ENCODE results near the gene CDH23.

CDH23 gene

DNA sequence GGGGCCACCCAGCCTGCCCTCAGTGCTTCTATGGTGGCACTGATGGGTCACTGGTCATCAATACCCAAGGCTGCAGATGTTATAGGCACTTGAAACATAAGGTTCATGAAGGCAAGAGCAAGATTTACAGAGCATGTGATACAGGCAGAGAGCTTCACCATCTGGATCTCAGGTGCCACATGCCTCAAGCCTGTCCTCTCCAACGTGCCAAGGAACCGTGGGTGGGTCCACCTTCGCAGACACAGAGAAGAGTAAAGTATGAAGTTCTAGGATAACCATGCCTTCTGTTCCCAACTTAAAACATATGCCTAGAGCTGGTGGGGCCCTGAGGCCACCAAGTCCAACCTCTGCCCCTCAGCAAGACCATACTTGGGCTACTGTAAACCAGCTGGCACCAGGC, 26.7 kb upstream of the CDH23 start:
- no peak for FAIRE-seq

DNA sequence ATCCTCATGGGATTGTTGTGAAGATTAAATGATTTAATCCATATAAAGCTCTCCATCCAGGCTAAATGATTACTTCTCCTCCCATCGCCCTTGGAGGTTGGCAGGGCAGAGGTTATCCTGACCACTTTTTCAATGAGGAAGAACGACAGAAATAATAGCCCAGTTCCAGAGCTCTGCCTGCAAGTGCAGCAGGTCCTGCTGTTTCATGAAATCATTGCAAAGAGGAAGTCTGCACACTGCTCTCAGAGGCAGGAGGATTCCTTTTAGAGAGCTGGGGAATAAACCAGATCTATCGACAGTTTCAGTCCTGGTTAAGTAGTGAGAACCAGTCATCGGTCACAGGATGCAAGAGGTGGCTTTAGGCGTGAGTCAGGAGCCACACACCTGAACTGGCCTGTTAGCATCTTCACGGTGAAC, 25.0 kb upstream of the CDH23 start:
- no peak for FAIRE-seq

DNA sequence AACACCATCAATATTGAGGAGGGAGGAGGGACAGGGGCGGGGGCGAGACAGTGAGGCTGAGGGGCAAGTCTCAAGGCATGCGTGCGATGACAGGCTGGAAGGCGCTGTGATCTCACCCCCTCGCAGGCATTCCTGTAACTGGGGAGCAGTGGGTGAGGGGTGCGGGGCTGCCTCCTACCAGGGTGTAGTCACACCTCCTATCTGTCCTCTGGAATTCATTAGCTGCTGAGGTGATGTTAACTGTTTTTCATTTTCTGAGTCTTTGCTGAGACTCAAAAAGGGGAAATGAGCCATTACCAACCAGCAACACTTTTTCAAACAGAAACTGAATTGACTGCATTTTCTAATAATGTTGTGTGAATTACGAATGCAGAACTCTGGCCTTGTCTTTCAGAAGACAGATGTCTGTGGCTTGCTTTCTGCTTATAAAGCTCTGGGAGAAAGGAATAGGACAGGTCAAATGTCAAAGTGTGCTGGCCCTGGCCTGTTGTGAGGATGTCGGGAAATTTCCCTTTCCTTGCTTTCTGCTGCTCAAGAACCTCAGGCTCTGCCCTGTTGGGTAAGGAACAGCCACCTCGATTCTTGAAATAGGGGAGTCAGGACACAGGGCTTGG, 23.7 kb upstream of the CDH23 start:
- no peak for FAIRE-seq

DNA sequence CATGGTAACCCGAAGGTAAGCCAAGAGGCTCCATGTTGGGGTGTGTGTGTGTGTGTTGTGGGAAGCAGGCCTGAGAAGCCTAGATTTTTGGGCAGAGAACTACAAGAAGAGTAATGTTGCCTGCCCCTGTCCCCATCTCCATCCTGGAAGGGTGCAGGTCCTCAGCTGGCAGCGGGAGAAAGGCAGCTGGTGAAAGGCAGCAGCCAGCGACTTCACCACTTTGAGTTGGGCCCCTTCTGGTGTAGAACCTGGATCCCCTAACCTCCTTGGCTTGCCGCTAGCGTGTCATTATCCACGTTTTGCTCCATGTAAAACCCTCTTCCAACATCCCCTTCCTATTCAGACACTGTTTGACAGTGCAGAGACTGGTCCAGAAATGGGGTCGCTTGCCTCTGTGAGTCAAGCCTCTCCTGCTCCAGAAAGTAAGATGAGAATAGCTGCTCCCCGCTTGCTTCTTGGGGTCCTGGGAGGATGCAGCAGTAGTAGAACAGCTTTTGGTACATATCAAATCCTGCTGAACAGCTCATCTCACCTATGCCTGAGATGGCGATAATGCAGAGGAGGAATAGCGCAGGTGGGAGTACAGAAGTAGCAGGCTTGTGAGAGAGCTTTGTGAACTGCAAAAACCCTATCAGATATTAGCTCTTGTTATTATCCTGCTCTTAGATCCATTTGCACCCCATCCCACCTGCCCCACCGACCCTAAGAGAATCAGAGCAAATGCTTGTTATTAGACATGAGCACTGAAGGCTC, 22.1 kb upstream of the CDH23 start:
- no peak for FAIRE-seq

DNA sequence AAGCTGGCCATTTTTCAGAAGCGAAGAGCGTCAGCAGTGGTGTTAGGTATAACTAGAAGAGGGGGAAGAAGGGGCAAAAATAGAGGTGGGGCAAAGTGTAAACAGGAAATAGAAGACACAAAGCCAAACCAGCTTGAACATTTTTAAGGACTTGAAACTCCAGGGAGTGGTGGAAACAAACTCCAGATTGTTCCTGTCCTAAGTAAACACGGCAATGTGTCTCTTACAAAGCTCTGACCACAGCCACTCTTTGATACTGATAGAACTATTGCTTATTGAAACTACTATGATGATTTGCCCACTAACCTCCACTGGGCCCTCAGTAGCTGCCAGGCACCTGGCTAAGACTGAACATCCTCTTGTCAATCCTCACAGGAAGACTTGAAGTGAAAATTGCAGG, 20.8 kb upstream of the CDH23 start:
- no peak for FAIRE-seq

DNA sequence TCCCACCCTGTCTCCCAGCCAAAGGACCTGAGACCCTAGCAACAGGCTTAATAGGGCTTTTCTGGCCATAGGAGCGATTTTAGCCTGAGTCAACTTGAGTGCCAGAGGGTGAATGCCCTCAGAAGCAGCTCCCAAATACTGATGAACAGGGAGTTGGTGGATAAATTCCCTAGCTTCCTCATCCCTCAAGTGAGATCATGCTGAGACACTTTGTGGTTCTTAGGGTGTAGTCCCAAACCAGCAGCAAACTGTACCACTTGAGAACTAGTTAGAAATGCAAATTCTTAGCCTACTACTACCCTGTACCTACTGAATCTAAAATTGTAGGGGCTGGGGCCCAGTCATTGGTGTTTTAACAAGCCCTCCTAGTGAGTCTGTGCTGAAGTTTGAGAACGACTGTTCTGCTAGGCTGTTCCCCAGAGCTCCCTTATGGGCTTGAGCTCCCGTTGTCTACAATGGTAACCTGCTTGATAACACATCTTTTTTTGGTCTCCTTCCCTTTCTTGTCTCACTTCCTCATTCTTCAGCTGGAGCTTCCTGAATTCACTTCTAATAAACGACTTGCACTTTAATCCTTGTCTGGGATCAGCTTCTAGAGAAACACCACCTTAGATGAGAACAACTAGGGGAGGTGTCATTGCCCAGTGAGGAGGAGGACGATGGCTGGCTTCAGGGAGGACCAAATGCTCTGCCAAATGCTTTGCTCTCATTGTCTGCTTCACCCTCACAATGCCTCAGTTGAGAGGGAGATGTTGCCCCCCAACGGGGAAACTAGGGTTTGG, 18.2 kb upstream of the CDH23 start:
- no peak for FAIRE-seq

DNA sequence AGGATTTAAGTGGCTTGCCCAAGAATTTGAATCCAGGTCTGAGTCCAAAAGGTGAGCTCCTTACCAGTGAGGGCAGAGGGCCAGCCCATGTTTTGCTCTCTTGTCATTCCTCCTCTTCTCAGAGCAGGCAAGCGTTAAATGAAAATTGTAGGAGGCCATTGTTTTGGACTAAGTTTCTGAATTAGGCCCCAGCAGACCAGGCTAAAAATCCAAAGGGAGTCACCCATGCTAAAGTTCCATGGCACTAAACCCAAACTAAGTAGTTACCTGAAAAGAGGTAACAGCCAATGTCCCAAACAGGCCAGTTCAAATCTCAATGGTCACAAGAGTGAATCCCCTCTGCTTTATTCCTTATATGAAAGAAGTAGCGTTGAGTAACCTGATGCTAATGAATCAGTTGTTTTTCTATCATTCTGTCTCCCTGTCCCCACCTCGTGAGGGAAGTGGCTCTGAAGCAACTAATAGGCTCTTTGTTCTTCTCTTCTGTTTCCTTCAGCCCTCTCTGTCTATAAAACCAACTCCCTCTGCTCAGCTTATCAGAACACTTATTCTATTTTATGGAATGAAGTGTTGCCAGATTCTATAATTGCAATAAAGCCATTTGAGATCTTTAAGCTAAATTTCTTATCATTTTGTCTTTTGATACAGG, 17.5 kb upstream of the CDH23 start:
- no peak for FAIRE-seq

DNA sequence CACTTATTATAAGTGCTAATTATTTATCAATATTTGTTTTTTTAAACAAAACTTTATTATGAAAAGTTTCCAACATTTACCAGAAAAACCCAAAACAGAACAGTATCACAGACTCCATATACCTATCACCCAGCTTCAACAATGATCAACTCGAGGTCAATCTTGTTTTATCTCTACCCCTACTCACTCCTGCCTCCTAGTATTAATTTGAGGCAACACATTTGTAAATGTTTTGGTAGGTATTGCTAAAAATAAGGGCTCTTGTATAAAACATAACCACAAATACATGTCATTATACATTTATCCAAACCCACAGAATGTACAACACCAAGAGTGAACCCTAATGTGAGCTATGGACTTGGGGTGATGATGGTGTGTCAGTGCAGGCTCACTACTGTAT, 15.9 kb upstream of the CDH23 start:
- no peak for FAIRE-seq

DNA sequence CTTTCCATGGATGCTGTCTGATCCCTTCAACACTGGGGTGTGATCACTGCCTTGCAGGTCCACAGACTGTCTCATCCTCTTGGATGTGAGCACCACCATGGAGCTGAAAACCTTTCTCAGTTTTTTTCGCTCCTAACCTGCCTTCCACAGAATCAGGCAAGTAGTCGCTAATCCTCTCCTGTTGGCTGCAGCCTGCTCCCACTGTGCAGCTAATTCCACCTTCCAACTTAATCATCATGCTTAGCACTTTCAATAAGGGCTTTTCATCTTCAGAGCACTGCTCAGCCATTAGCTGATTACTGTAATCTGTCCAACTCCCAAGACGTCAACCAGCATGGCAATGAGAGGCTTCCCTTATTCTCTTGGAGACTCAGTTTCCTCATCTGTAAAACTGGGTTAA, 15.1 kb upstream of the CDH23 start:
- FAIRE-seq, result no peak

DNA sequence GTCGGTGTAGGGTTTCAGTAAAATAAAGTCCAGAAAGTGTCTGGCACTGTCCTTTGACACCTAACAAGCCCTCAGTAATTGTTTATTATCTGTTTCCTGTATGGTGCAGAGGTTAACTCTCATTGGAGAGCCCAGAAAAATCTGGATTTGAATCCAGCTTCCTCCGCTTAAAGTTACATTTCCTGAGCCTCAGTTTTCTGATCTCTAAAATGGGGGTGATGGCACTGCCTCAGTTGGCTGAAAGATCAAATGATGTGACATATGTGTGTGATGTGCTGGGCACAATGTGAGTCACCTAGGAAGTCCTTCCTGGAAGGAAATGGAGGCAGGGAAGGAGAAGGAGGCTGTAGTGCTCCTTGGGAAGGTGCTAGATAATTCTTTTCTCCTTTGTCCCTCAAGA, 14.7 kb upstream of the CDH23 start:
- FAIRE-seq, result no peak

DNA sequence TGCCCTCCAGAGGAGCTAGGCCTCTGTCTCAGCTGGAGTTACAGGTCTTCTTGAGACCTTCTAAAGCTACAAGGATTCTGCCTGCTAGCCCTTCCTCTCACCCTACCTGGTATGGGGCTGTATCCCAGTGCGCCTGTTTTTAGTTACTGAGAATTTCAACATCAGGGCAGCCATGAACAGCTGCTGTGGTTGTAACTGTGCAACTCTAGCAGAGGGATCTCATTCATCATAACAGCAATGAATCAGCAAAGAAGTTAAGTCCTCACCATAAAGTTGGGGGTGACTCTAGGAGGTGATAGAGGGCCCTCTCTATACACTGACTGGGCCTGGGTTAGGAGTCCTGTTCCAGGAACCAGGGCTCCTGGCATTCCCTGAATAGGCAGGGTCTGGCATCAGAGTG, 14.0 kb upstream of the CDH23 start:
- FAIRE-seq, result no peak

DNA sequence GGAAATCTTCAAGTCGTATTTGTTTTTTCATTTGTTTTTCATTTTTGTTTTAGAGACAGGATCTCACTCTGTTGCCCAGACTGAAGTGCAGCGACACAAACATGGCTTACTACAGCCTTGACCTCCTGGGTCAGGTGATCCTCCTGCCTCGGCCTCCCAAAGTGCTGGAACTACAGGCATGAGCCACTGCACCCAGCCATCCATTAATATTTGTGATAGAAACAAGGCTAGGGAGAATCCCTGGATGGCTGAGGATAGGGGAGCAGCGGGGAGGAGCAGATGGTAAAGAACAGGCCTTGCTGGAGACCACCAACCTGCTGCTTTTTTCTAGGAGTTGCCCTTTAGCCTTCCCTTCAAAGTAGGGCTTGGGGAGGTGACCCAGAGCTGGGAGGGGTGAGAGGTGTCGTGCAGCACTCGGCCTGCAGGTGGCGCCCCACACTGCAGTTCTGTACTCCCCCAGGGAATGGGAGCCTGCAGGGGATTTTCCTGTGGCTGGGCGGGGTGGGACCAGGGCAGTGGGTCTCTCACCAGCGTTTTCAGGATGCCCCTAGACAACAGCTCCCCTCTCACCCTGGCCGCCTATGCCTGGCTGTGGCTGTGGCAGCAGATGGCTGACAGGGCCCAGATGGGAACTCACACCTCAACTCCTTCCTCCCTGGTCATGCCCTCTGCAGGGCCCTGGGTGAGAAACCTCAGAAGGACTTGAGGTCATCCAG, 12.6 kb upstream of the CDH23 start:
- FAIRE-seq, result no peak

DNA sequence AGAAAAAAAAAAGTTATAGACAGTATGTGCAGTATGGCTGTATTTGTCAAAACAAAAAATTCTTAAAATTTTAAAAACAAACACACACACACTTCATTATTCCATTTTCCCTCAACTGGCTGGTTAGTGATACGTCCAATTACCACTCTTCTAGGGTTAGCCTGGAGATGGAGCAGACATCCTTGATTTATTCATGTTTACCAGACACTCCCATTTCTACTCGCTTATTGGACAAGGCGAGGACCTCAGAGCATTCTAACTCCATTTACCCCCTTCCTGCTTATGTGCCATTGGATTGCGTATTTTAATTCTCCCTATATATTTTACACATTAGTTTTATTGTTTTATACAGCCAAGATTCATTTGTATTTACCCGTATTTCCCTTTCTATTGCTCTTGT, 8.5 kb upstream of the CDH23 start:
- no peak for FAIRE-seq

DNA sequence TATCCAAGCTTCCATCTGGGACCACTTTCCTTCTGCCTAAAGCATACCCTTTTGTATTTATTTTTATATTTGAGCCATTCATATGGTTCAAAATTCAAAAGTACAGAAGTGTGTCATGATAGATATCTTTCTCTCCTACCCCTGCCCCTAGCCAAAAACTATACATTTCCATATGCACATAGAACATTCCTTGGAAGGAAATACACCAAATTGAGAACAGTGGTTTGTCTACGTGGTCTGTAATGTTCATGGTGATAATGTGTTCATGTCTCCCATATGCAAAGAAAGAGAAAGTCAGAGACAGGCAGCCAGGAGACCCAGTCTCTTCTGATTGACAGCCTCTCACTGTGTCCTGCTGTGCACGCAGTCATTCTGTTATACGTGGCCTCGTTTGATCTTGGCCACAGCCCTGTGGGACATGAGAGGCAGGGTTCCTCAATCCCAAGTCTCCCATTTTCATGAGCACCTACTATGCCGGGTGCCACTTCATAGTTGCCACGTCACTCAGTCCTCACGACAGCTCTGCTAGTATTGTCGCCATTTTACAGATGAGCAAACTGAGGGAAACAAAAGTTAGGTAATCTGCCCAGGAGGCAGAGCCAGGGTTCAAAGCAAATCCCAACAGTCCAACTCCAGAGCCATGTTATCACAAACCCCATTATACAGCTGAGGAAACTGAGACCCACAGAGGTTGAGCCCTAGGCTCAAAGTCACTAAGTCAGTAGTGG, 8.0 kb upstream of the CDH23 start:
- no peak for FAIRE-seq

DNA sequence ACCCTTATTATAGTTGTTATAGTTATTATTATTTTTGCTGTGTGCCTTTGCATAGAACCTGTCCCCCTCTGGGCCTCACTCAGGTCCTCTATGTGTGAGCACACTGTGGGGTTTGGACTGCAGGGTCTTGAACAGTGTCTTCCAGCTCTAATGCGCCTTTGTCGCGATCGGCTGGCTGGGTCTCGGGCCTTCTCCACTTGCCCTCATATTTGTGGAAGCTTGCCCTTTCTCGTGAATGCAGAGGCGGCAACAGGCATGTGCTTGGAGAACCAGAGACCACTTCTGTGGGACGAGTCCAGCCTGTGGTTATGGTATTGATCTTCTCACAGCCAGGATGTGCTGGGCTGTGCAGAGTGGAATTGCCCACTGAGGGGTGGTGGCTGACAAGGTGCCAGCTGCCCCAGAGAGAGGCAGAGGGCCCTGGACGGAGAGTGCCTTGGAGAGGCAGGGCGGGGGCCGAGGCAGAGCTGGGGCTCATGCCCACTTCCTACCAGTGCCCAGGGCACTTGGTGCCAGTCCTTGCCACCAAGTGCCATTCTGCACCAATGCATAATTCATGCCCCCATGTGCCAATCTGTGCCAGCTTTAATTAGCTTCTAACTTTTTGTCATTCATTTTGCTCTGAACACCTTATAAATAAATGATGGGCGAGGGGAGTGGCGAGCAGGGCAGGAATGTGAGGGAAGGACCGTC, 6.8 kb upstream of the CDH23 start:
- no peak for FAIRE-seq

DNA sequence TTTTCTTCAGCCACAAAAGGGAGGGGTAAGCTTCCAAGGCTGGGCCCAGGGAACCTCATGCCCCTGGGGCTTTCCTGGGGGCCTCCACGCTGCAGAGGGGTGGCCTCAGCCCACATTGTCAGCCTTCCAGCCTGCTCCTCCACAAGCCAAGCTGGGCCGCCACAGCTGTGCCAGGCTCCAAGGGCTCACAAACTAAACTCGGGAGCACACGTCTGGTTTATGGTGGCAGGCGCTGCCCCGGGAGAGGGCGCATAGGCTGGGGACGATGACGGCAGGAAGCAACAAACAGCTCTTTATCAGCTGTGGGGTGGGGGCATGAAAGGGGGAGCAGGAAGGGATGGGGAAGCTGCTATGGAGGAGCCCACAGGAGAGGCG, 6.3 kb upstream of the CDH23 start:
- no peak for FAIRE-seq

DNA sequence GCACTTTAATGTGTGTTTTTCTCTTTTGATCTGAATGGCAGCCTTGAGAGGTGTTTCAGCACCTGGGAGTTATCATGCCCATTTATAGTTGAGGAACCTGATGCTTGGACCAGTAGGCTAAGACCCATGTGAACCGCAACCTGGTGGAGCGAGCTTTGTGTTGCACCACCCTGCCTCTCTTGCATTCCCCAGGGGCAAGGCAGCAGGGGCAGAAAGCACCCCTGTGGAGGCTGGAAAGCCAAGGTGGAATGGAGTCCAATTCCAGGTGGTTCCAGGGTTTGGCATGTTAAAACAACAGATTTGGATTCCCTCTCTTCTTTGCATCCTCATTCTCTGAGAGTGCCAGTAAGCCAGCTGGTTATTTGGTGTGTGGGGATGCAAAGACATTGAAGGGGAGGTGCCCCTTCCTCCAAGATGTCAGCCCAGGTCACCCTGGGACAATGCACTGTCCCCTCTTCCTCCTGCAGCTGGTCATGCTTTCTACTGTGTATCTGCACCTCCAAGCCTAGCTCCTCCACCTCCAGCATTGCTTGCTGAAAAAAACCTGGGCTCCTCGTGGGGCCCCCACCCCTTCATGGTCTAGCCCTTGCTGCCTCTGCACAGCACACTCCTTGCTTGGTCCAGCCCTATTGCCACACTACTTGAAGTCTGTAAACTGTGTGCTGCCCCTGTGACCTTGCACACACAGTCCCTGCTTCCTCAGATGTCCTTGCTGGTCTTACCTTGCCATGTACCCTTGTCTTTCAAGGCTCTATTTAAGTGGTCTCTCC, 5.6 kb upstream of the CDH23 start:
- FAIRE-seq, result no peak

DNA sequence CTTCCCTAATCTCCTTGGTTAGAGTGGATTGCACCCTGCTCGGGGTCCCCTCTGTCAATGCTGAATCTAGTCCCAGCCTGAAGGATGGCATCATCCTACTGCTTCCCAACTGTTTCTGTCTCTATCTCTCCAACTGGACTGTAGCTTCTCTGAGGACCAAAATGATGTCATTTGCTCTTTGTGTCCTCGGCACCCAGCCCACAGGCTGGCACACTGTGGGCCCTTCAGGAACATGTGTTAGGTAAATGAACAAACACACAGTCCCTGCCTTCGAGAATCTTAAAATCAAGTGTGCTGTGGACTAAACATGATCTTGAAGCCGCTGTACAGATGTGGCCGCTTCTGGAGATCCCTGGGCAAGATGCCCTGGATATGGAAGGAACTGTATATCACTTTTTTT, 5.0 kb upstream of the CDH23 start:
- FAIRE-seq, result no peak

DNA sequence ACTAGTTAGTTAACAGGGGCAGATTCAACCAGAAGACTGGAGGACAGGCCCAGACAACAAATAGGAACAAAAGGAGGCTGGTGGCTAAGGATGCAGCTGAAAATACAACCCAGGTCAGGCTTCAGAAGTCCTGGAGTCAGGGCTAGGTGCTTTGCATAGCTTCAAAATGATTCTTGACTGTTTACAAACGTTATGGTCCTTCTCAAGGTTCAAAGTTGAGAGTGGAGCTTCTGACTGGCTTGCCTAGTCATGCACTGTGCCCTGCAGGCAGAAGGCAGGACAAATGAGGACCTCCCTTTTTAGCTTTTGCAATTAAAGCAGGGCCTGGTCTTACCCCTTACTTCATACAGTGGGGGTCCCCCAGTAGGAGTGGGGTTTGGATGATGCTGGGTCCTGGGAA, 4.4 kb upstream of the CDH23 start:
- FAIRE-seq, result no peak

DNA sequence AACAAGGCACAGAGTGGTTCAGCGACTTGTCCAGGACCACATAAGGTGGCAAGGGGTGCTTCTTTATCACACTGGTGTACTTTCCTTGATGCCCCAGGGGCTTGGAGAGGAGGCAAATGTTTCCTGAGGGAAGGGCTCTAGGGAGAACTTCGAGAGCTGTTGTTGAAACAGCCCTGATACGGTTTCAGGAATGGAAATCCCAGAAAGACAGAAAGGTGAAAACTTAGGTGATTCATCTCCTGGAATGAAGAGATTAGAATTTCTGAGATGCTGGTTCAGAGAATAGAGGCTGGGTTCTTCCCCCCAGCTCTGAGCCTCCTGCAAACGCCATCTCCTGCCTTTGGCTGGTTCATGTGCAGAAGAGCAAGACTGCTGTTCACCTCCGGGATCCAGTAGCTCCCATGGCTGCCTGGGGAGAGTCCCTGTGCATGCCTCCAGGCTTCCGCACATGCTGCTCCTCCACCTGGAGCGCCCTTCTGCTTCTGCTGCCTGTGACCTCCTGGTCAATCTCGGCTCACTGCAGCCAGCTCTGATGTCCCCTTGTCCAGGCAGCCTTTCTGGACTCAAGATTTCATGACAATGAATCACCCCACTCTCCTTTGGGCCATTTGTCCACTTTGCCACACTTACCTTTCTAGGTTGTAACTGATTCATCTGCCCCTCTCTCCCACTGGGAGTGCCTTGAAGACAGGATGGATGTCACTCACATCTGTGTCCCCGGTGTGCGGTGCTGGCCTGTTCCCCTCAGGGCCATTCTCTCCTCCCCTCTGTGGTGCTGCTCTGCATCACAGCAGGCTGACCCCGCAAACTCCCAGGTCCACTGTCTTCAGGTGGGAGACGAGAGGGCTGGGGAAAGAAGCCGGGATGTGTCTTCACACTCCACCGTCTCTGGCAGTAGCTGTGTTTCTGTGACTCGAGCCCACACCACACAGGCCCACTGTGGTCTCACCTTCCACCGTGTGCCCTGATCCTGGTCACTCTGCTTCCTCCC, 3.6 kb upstream of the CDH23 start:
- FAIRE-seq, result no peak
